GM20431 (cell line): ENCODE results near the gene CFLAR.
"Not testable (repeated sequence)": the region's sequence is repeated elsewhere in the genome, so short reads cannot be mapped to it uniquely, and the experiment has no call there.

ENCODE experiments used
- in situ Hi-C: fragments of 300-500 bp; cut with MseI, MboI; formaldehyde crosslinking; loops from one replicate; pipeline ENCODE4 v1.15.0; 2020; ENCODE audit warnings: low sequenced_read_pairs; ENCODE audit not compliant: unreplicated experiment

CFLAR gene

DNA sequence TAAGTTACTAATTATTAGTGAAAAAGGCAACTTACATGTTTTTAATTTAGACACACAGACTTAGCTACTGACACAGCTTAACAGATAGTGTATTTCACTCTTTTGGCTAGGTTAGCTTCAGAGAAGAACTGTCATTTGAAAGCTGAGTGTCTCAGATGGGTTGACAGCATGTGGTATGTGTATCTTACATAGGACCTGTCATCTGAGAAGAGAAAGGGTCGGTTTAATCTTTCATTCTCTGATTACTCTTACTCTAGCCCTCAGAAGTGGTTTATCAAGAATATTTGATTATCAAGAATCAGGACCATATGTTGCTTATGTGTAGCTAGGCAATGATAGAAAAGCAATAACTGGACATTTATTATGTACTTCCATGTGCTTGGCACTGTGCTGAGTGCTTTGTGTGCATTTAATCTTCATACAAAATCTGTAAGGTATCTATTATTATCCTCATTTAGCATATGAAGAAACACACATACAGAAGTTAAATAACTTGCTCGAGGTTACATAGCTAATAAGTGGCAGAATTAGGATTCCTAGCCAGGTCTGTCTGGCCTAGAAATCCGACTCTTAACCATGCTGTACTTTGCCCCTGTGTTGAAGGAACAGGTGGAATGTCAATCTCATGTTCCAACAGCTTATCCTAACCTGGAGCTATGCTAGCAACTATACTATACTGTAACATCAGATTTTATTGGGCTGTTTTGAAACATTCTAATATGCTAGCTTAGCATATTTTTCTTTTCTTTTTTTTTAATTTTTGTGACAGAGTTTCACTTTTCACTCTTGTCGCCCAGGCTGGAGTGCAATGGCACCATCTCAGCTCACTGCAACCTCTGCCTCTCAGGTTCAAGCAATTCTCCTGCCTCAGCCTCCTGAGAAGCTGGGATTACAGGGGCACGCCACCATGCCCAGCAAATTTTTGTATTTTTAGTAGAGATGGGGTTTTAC is 28.4 kb downstream of the CFLAR start:
- in situ Hi-C loops = no loop called here

DNA sequence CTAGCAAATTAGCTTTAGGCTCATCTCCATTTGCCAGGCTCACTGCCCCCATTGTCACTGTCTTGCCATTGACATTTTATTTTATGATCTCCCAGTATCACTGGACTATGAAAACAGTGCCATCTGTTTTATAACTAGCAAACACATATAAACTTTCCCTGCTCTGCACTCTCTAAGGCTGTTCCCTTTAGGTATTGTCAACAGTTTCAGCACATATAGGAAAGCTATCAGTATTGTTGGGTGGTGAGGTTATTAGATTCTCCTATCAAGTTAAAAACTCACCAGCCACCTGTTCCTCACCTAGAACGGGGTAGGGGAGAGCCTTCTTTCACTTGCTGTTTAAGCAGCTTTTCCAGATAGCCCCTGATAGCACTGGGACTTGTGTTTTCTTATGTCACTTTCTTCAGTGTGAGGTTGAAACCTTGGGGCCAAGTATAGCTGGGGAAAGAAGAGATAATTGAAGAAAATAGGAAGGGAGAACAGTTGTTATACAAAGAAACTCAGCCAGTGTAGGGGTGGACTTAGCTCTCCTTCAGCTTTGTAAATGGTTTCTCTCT is 32.5 kb downstream of the CFLAR start:
- in situ Hi-C loops = no loop called here

DNA sequence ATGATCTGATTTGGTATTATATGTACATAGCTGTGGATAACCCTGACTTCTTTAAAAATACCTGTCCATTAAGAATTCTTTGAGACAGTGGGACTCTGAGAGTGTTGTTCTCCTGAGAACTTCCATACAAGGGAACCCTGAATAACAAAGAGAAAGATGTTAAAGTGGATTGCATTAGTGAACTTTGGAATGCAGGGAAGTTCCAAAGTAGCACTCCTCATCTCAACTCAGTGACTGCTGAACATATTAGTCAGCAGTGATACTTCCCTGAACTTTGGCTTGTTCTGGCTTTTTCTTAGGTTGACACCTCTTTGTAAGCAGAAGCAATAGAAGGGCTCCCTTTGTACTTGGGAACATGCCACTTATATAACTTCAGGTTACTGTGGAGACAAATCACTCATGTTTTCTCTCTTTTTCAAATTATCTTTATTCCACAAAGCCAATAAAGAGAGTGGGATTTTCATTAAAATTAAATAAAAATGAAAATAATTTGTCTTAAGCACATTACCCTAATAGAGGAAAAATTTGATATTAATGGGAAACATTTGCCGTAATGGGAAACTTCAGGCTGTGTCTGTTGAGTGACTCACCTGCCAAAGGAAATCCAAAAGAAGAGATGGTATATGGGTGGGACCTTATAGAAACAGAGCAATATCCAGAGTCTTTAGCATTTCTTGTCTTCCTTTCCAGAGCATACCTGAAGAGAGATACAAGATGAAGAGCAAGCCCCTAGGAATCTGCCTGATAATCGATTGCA is 33.3 kb downstream of the CFLAR start:
- in situ Hi-C loops = no loop called here

DNA sequence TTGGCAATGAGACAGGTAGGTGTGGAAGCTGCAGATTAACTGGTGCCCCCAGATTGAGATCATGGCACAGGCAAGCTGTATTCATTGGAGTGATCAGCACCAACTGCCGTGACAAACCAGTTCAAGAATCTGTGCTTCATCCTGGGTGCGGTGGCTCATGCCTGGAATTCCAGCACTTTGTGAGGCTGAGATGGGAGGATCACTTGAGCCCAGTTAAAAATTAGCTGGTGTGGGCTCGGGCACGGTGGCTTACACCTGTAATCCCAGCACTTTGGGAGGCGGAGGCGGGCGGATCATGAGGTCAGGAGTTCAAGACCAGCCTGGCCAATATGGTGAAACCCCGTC is 33.8 kb downstream of the CFLAR start:
- in situ Hi-C loops = not testable (repeated sequence)

DNA sequence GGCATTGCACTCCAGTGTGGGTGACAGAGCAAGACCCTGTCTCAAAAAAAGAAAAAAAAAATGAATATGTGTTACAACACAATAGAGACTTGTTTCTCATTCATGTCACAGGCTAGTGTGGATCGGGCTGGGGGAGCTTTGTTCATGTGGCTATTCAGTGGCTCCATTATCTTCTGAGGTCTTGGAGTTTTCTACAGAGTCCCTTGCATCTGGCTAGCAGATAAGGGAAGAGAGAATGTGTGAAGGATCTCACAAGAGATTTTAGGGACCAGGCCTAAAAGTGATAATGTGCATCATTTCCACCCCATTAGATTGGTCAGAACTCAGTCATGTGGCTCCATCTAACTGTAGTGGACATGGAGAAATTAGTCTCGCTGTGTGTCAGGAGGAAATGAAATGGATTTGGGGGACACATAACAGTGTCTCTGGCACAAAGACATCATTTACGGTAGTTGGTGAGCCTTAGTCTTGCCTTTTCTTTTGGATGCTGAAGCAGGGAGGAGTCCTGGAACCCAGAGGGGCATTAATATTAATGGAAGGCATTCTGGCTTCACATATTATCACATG is 34.6 kb downstream of the CFLAR start:
- in situ Hi-C loops = no loop called here

DNA sequence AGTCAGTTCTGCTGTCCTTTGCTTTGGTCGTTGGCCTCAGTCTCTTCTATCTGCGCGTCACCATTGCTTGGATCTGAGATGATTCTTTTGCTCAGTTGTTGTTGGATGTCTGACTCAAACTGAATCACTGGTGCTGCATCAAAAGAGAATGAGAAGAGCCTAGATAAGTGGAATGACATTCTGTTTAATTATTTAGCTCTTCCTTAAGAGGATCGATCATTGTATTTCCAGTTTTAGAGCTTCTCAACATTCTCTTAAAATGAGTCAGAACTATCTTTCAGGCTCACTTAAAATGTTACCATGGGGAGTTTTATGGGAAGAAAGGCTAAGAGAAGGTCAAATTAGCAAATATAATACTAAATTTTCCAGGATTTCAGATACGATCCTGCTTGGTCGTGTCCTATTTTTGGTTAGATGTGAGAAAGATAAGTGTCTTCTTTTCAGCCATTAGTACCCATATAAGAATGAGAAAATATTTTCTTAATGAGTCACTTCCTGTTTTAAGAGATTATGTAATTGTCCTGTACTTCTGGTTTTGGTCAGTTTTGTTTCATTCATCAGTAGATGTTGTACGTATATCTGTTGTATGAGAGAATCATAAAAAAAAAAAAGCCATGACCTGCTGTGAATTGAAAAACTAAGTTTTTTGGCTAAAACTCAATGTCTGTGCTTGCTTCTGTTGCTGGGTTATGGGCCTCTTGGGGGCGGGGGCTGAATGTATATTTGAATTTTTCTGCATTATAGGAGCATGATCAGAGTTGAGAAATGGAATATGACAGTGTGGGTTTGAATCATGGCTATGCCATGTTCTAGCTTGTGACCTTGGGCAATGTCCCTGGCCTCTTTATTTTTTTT is 35.4 kb downstream of the CFLAR start:
- in situ Hi-C loops = no loop called here

DNA sequence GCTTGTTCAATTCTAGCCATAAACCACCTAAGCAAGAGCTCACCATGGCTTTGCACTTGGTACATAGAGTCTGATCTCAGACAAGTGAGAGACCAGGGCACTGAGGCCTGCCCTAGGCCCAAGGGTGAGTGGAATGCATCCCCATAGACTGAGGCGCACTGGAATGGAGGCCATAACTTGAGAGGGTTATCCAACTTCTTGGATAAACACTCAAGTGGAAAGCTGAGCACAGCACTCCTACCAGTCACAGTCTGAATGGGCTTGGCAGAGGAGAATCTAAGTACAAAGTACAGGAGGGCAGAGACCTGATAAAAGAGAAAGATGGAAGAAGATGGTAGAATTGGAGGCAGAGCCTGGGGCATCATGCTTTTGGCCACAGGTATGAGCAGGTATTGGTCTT is 36.6 kb downstream of the CFLAR start:
- in situ Hi-C loops = no loop called here

DNA sequence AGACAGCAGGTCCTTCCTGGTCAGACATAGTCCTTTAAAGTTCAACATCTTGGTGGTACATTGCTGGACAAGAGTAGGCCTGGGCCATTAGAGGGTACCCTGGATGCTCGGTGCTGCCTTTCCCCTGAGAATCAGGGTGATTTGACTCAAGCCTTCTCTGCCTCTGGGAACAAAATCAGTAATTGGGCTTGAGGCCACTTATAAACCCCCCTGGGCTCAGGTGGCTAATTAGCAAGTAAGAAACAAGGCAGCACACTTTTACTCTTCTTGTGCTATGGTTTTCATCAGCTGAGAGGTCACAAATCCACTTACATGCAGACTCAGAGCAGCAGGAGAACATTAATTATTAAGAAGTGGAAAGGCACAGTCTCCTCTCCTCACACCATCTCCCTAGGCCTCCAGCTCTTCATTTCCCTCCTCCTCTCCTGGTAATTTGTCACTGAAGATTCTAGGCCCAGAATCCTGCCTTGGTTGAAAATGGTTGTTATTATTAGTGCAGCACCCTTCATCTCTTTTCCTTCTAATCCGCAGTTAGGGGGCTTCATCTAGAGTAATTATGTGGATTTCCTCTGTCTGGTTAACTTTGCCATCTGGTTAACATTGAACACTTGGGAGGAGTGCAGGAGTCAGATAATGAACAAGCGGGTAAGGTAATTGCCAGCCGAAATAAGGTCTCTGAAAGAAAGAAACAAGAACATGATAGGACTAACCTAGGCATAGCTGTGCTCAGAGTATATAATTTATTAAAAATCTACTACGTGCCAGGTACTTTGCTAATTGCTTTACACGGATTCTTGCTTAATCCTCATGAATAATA is 37.2 kb downstream of the CFLAR start:
- in situ Hi-C loops = no loop called here

DNA sequence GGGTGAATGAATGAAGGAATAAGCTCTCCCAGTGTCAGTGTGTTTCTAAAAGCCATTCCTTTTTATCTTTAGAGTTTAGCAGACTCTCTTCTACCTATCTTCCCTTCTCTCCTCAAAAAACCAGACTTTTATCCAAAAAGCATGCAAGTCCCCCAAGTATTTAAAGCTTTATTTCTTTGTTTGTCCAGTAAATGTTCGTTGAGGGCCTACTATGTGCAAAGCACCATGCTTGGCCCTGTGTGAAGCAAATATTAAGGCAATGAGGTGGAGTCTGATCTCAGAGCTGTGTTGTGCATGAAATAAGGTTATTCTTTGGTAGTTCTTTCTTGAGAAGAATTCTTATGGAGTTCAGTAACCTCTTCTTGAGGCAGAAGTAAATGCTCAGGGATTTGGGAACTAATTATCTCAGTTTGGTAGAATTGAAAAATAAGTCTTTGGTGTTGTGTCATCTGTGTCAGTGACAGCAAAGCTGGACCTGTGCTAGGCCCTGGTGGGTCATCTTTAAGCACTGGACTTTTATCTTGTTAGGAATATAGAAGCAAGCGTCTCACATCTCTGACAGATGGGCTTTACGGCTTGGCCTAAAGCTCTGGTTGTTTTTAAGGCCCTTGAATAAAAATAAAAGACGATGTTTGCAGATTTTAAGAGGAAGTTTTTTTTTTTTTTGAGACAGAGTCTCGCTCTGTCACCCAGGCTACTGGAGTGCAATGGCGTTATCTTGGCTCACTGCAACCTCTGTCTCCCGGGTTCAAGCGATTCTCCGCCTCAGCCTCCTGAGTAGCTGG is 38.8 kb downstream of the CFLAR start:
- in situ Hi-C loops = no loop called here

DNA sequence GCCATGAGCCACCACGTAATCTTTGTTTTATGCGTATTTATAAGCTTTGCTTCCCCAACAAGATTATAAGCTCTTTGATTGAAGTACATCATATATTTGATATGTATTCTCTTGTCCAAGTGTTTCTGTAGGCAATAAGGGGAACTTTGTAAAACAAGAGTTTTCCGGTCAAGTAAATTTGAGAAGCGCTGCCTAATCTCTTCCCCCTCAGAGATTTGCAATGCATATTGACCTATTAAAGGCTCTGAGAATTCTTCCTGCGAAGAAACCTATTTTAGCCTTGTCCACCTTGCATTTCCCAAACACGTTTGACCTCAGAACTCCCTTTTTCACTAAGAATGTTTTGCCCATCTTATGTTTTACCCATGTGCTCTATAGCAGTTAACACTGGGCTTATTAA is 40.1 kb downstream of the CFLAR start:
- in situ Hi-C loops = no loop called here

DNA sequence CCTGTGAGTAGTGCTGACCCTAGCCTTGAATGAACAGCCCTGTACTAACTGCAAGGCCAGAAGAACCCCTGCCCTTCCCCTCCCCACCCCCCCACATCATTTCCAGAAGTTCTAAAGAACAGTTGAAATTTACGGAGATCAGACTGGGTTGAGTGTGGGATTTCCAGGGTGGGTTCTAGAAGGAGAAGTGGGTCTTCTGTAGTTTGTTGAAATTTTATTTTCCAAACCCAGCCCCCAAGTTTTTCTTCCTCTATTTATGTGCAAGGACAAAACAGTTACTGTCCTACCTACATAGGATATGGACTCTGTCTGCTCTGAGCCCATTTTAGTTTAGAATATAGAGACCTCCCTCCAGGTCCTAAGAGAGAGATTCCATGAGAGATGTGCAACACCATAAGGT is 40.7 kb downstream of the CFLAR start:
- in situ Hi-C loops = no loop called here

DNA sequence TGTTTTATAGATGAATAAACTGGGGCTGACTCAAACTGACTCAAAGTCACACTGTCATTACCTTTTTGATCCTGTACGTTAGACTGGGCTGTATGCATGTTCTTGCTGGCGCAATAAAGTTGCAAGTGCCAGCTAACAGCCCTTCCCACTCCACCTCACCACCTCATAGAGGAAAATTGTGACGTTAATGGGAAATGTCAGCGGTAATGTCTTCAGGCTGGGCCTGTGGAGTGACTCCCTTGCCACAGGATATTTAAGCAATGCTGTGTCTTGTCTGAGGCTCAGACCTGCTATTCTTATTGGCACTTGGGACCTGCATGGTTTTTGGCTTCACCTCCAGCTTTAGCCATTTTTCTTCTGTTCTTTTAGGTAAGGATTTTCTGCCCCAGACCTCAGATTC is 41.7 kb downstream of the CFLAR start:
- in situ Hi-C loops = no loop called here

DNA sequence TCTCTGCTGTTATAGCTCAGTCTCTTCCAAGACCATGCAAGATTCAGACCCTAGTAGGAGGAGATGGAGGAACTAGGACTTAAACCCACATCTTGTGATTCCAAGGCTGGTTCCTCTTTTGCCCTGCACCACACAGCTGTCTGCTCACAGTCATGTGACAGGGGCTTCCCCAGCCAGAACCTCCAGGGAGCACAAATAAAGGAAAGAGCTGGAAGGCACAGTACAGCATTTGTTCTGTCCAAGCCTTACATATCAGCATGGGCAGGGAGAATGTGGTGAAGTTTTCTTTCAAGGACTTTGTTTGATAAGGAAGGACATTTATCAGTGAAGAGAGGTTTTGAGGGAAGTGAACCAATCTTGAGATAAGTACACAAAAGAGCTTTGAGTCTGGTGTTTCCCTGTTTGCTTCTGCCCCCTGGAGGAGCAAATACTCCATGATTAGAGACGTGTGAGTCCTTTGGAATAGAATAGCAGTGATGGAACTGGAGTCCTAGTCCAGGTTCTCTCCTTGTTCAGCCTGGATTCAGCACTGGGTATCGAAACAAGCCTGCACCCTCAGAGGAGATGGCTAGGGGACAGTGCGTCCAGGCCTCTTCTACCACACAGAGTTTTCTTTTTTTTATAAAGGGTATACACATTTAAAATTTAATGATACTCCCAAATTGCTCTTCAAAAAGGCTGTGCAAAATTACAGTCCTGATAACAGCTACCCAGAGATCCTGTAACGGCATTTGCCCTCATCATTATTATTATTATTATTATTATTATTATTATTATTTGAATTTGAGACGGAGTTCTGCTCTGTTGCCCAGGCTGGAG is 42.4 kb downstream of the CFLAR start:
- in situ Hi-C loops = no loop called here

DNA sequence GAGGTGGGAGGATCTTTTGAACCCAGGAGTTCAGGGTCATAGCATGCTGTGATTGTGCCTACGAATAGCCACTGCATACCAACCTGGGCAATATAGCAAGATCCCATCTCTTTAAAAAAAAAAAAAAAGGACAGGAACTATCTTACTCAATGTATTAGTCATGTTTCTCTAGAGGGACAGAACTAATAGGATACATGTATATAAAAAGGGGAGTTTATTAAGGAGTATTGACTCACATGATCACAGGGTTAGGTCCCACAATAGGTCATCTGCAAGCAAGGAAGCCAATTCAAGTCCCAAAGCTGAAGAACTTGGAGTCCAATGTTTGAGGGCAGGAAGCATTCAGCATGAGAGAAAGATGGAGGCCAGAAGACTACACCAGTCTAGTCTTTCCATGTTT is 48.2 kb downstream of the CFLAR start:
- in situ Hi-C loops = no loop called here

DNA sequence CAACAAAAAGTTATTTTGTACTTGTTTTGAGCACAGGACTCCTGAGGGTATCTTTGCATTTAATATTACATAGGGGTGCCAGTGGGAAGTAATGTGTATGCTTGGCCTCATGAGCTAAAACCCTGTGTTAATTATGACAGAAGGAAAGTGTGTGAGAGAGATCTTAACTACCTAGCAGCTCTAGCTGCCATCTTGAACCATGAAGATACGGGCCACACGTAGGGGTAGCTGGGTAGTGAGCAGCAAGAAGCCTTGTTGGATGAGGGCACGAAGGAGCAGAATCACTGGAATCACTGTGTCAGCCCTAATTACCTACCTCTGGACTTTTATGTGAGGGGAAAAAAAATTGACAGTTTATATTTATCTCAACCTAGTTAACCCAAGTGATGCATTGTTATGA is 51.6 kb downstream of the CFLAR start:
- in situ Hi-C loops = no loop called here

DNA sequence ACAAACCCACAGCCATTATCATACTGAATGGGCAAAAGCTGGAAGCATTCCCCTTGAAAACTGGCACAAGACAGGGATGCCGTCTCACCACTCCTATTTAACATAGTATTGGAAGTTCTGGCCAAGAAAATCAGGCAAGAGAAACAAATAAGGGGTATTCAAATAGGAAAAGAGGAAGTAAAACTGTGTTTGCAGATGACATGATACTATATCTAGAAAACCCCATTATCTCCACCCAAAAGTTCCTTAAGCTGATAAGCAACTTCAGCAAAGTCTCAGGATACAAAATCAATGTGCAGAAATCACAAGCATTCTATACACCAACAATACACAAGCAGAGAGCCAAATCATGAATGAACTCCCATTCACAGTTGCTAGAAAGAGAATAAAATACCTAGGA is 52.5 kb downstream of the CFLAR start:
- in situ Hi-C loops = not testable (repeated sequence)

DNA sequence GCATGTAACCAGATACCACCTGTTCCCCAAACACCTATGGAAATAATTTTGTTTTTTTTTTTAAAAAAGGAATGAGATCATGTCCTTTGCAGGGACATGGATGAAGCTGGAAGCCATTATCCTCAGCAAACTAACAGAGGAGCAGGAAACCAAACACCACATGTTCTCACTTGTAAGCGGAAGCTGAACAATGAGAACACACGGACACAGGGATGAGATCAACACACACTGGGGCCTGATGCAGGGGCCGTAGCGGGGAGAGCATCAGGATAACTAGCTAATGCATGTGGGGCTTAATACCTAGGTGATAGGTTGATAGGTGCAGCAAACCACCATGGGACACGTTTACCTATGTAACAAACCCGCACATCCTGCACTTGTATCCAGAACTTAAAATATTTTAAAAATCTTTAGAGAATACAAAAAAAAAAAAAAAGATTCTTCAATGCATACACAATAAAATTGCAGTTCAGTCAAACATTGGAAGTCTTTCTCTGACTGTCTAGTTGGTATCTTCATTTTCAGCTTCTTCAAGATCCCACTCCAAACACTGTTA is 55.4 kb downstream of the CFLAR start:
- in situ Hi-C loops = loop anchor here (10.0 kb wide), 1 partner anchor 257 kb away; no protein-coding TSS in a partner anchor
